ENCODE measurements around the gene USP24.

Gene USP24

GRCh38 chr1:55156093-55156492 is 59.1 kb downstream of the USP24 start:
- in situ Hi-C loops (cut with MboI; ENCODE audit: low sequenced_read_pairs, unreplicated experiment), result no loop called here
- no peak for TF ChIP-seq CTCF (IDR thresholded peaks at IDR 0.05; ENCODE audit: borderline replicate concordance, control extremely low read depth, extremely low read depth, insufficient read depth, missing control alignments)
- DNase-seq (ENCODE audit: low spot score), result no peak

- in situ Hi-C loops (cut with MboI; ENCODE audit: low sequenced_read_pairs, unreplicated experiment), result no loop called here
- no peak for TF ChIP-seq CTCF (IDR thresholded peaks at IDR 0.05; ENCODE audit: borderline replicate concordance, control extremely low read depth, extremely low read depth, insufficient read depth, missing control alignments)
- DNase-seq (ENCODE audit: low spot score), result no peak
These were observed 59.6 kb downstream of the USP24 start for GRCh38 chr1:55155522-55155921.

GRCh38 chr1:55154616-55155015 is 60.5 kb downstream of the USP24 start:
- in situ Hi-C loops (cut with MboI; ENCODE audit: low sequenced_read_pairs, unreplicated experiment), result no loop called here
- no peak for TF ChIP-seq CTCF (IDR thresholded peaks at IDR 0.05; ENCODE audit: borderline replicate concordance, control extremely low read depth, extremely low read depth, insufficient read depth, missing control alignments)

GRCh38 chr1:55153031-55153430 is 62.1 kb downstream of the USP24 start:
- TF ChIP-seq CTCF (IDR thresholded peaks at IDR 0.05; ENCODE audit: borderline replicate concordance, control extremely low read depth, extremely low read depth, insufficient read depth, missing control alignments), result no peak
- in situ Hi-C loops (cut with MboI; ENCODE audit: low sequenced_read_pairs, unreplicated experiment), result no loop called here
- no peak for DNase-seq (ENCODE audit: low spot score)

More at GRCh38 chr1:55154616-55155015, 60.5 kb downstream of the USP24 start:
- no peak for DNase-seq (ENCODE audit: low spot score)

GRCh38 chr1:55150880-55151588 is 64.1 kb downstream of the USP24 start:
- no peak for DNase-seq (ENCODE audit: low spot score)
- TF ChIP-seq CTCF (IDR thresholded peaks at IDR 0.05; ENCODE audit: borderline replicate concordance, control extremely low read depth, extremely low read depth, insufficient read depth, missing control alignments), result no peak
- in situ Hi-C loops (cut with MboI; ENCODE audit: low sequenced_read_pairs, unreplicated experiment), result no loop called here

- no peak for TF ChIP-seq CTCF (IDR thresholded peaks at IDR 0.05; ENCODE audit: borderline replicate concordance, control extremely low read depth, extremely low read depth, insufficient read depth, missing control alignments)
- no peak for DNase-seq (ENCODE audit: low spot score)
- in situ Hi-C loops (cut with MboI; ENCODE audit: low sequenced_read_pairs, unreplicated experiment), result no loop called here
These were observed 66.5 kb downstream of the USP24 start for GRCh38 chr1:55148676-55149075.
